GM23248 (cell line): ENCODE measurements around the gene BICDL2.

ENCODE experiments used
- EZH2 ChIP-seq: fragments of 200-600 bp; sonication (generic); IDR thresholded peaks from 2 replicates; pipeline ENCODE4 v1.6.1; 2018; ENCODE audit warnings: antibody characterized with exemption, mild to moderate bottlenecking; ENCODE audit not compliant: insufficient read depth, poor library complexity, severe bottlenecking
- EZH2phosphoT487 ChIP-seq: fragments of 200-600 bp; sonication (generic); IDR thresholded peaks from 2 replicates; pipeline ENCODE4 v1.6.1; 2018; ENCODE audit warnings: antibody characterized with exemption, moderate library complexity, mild to moderate bottlenecking, low read depth; ENCODE audit not compliant: insufficient read depth

DNA sequence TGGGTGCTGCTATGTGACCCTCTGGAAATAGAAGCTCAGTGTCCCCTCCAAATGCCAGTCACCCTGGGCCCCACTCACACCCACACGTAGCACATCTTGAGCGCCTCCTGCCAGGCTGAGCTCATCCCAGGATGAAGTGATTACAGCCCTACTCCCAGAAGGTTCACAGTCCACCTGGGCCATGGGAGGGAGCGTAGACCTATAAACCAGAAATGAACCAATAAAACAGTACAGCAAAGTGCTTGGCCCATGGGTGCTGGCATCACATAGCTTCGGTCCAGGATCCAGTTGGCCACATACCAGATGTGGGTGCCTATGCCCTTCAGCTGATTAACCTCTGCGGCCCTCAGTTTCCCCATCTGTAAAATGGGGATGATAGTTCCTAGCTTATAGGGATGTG is 2.2 kb upstream of the BICDL2 start:
- TF ChIP-seq EZH2 (no peak), EZH2phosphoT487 (no peak)
